C4-2B (cell line): Measurements from ENCODE around the gene TLL2.

ENCODE experiments used
- H3K27ac ChIP-seq: fragments of 450-650 bp; 2 replicates; pipeline ENCODE4 v1.5.1; 2017
- CTCF ChIP-seq: fragments of 450-650 bp; conservative IDR thresholded peaks from 2 replicates; pipeline ENCODE4 v1.5.1; 2017; ENCODE audit warnings: mild to moderate bottlenecking
- ZFX ChIP-seq: fragments of 450-650 bp; IDR thresholded peaks from 2 replicates; pipeline ENCODE4 v1.6.1; 2017

TLL2 gene

GRCh38 chr10:96397902-96398301 lies 115.8 kb downstream of the TLL2 start:
- no peak overlapping the region for H3K27ac ChIP-seq
- no peak for TF ChIP-seq CTCF
- TF ChIP-seq ZFX: no peak

GRCh38 chr10:96395931-96396877 lies 117.5 kb downstream of the TLL2 start:
- TF ChIP-seq CTCF (peak; percentile 95), ZFX (no peak)
- no peak overlapping the region for H3K27ac ChIP-seq

- peak overlapping the region; percentile 85 for H3K27ac ChIP-seq
- no peak for TF ChIP-seq ZFX
- no peak for TF ChIP-seq CTCF
These were observed 123.3 kb downstream of the TLL2 start for GRCh38 chr10:96390460-96390864.

- TF ChIP-seq ZFX (no peak), CTCF (no peak)
- peak overlapping the region; percentile 85 for H3K27ac ChIP-seq
These were observed 123.9 kb downstream of the TLL2 start for GRCh38 chr10:96389785-96390184.

- no peak for TF ChIP-seq CTCF
- no peak for TF ChIP-seq ZFX
- no peak overlapping the region for H3K27ac ChIP-seq
These were observed 126.1 kb downstream of the TLL2 start for GRCh38 chr10:96387601-96388000.

GRCh38 chr10:96387161-96387560 lies 126.6 kb downstream of the TLL2 start:
- TF ChIP-seq CTCF (no peak), ZFX (no peak)
- no peak overlapping the region for H3K27ac ChIP-seq

- TF ChIP-seq CTCF (no peak), ZFX (no peak)
- peak overlapping the region; percentile 92; the same call in 1 of the 2 replicates for H3K27ac ChIP-seq
These were observed 129.2 kb downstream of the TLL2 start for GRCh38 chr10:96384506-96384905.
